ENCODE measurements around the gene ARRB2. TPM values are rescaled to one million over a fixed set of nuclear protein-coding genes. Genes with fewer than 3 reads are reported as not detected.
A peak's percentile ranks its signal among the peaks of the same experiment; 100 is the strongest.
"Not testable (repeated sequence)": the region's sequence is repeated elsewhere in the genome, so short reads cannot be mapped to it uniquely, and the experiment has no call there.

Gene ARRB2
- total RNA-seq, 2 experiments from 2014 or later: 372 to 378 TPM

DNA sequence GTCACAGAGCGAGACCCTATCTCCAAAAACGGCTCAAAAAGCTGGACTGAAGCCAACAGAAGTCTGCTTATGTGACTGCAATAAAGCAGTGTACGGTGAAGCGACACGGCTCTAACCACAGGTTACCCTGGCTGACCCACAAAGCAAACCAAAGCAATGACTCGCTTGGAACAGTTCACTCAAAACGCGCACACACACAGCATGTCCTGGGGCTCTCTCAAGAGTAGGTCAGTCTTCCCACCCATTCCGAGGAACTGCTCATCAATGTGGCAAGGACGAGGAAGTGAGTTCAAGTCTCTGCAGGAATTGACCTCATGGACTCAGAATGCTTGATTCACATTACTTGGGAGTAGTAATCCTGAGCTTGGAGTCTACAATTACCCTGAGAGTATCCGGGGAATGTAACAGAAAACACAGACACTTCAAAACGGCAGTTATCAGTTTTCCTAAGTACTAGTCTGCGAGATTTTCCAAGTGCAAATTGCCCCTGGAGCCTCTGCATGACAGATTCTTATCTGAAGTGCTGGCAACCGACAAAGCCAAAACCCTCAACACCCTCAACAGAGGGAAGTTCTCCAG is 31.9 kb upstream of the ARRB2 start:
- ChIA-PET CTCF (no interaction called here), POLR2A (interaction anchor here (0.9 kb wide), 1 partner anchor 12 kb away, joined by 3 read pairs; no protein-coding TSS in a partner anchor)
- peak; percentile 34 for DNase-seq
- Mint-ChIP-seq H3K4me3 (no peak overlapping the region), H3K36me3 (ENCODE audit: low read depth) (peaks cover 67% of the 10 kb centered on the region), H3K27me3 (no peaks in the 10 kb centered on the region), H3K4me1 (peaks cover 20% of the 10 kb centered on the region), H3K27ac (no peak overlapping the region), H3K9me3 (no peaks in the 10 kb centered on the region)

DNA sequence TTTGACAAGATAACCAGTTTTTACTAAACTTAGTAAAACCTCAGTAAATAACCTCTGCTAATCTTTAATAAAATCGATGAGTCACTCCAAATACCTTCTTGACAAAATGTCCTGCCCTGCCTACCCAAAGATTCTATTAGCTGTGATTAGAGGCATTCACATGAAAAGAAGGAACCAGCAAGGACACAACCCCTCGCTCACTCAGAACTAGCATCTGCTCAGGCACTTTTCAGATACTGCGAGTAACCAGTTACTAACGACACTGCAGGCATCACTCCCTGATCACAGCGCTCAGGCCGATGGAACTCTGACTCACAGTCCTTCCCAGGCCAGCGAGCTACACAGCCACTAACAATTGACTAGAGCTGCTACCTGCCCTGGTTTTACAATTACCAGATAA is 30.8 kb upstream of the ARRB2 start:
- Mint-ChIP-seq H3K36me3 (ENCODE audit: low read depth) (peaks cover 70% of the 10 kb centered on the region), H3K9me3 (no peaks in the 10 kb centered on the region), H3K4me1 (peaks cover 20% of the 10 kb centered on the region), H3K4me3 (no peak overlapping the region), H3K27ac (peak overlapping the region; percentile 6), H3K27me3 (no peaks in the 10 kb centered on the region)
- ChIA-PET CTCF (interaction anchor here (0.8 kb wide), 1 partner anchor 30 kb away, joined by 4 read pairs; the partner anchor contains the start of gene ARRB2), POLR2A (no interaction called here)
- DNase-seq: no peak

GRCh38 chr17:4683739-4684138 is 26.7 kb upstream of the ARRB2 start:
- H3K4me3 Mint-ChIP-seq, CTCF ChIA-PET, POLR2A ChIA-PET, H3K27me3 Mint-ChIP-seq, H3K27ac Mint-ChIP-seq, H3K9me3 Mint-ChIP-seq, DNase-seq: not testable (repeated sequence)
- Mint-ChIP-seq H3K4me1 (peaks cover 15% of the 10 kb centered on the region), H3K36me3 (ENCODE audit: low read depth) (peaks cover 66% of the 10 kb centered on the region)

GRCh38 chr17:4689872-4690271 is 20.6 kb upstream of the ARRB2 start:
- DNase-seq, POLR2A ChIA-PET, H3K27ac Mint-ChIP-seq, CTCF ChIA-PET, H3K4me3 Mint-ChIP-seq, H3K27me3 Mint-ChIP-seq, H3K9me3 Mint-ChIP-seq: not testable (repeated sequence)
- Mint-ChIP-seq H3K36me3 (ENCODE audit: low read depth) (peaks cover 72% of the 10 kb centered on the region), H3K4me1 (peaks cover 13% of the 10 kb centered on the region)

DNA sequence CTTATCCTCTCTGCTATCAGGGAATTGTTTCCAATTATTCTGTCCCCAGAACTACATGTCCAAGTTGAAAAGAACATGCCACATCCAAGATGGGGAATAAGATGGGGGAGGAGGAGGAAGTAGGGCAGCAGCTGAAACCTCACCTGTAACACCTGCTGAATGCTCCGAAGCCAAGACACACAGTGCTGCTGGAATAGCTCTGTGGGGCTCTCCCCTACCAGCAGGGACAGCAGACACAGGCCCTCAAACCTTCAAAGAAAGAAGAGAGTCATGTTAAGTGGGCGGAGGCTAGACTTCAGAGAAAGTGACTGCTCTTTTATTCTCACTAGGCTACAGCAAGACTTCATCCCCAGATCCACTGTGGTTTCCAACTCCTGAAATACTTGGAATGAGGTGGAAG is 19.7 kb upstream of the ARRB2 start:
- Mint-ChIP-seq H3K36me3 (ENCODE audit: low read depth) (peaks cover 67% of the 10 kb centered on the region), H3K27ac (no peak overlapping the region), H3K4me3 (no peak overlapping the region), H3K4me1 (peaks cover 18% of the 10 kb centered on the region), H3K27me3 (no peaks in the 10 kb centered on the region), H3K9me3 (no peaks in the 10 kb centered on the region)
- no peak for DNase-seq
- CTCF ChIA-PET: no interaction called here
- POLR2A ChIA-PET: interaction anchor here (1.3 kb wide), 1 partner anchor 12 kb away, joined by 5 read pairs; no protein-coding TSS in a partner anchor

GRCh38 chr17:4691686-4692085 is 18.7 kb upstream of the ARRB2 start:
- H3K27ac Mint-ChIP-seq: no peak overlapping the region
- H3K27me3 Mint-ChIP-seq: no peaks in the 10 kb centered on the region
- H3K4me1 Mint-ChIP-seq: peaks cover 25% of the 10 kb centered on the region
- ChIA-PET CTCF (no interaction called here), POLR2A (interaction anchor here (1.3 kb wide), 1 partner anchor 11 kb away, joined by 5 read pairs; no protein-coding TSS in a partner anchor)
- H3K9me3 Mint-ChIP-seq: no peaks in the 10 kb centered on the region
- no peak for DNase-seq
- H3K4me3 Mint-ChIP-seq: no peak overlapping the region
- peaks cover 66% of the 10 kb centered on the region for H3K36me3 Mint-ChIP-seq (ENCODE audit: low read depth)

GRCh38 chr17:4693416-4693815 is 17.0 kb upstream of the ARRB2 start:
- H3K27me3 Mint-ChIP-seq: no peaks in the 10 kb centered on the region
- CTCF ChIA-PET: no interaction called here
- no peaks in the 10 kb centered on the region for H3K9me3 Mint-ChIP-seq
- H3K4me3 Mint-ChIP-seq: no peak overlapping the region
- no peak for DNase-seq
- peaks cover 55% of the 10 kb centered on the region for H3K36me3 Mint-ChIP-seq (ENCODE audit: low read depth)
- POLR2A ChIA-PET: no interaction called here
- H3K27ac Mint-ChIP-seq: no peak overlapping the region
- peaks cover 32% of the 10 kb centered on the region for H3K4me1 Mint-ChIP-seq

DNA sequence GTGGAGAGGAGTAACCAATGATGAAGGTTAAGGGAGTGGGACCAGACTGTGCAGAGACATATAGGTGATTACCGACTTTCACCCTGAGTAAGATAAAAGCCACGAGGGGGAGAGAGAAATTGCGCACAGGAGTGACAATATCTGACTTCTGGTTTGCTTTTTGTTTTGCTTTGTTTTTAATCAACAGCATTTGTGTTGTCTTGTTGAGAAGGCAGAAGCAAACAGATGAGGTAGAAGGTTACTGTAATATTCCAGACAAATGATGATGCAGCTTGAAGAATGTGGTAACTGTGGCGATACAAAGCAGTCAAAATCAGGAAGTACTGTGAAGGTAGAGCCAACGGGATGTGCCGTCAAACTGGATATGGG is 14.0 kb upstream of the ARRB2 start:
- peak; percentile 46 for DNase-seq
- H3K4me3 Mint-ChIP-seq: peak overlapping the region; percentile 67
- no peaks in the 10 kb centered on the region for H3K9me3 Mint-ChIP-seq
- peak overlapping the region; percentile 96 for H3K27ac Mint-ChIP-seq
- POLR2A ChIA-PET: interaction anchor here (0.8 to 3.2 kb wide), 4 partner anchors 8 to 134 kb away, joined by 3 to 13 read pairs (median 4); partner anchors contain the start of gene ARRB2
- H3K27me3 Mint-ChIP-seq: no peaks in the 10 kb centered on the region
- CTCF ChIA-PET: interaction anchor here (1.4 kb wide), 1 partner anchor 14 kb away, joined by 3 read pairs; the partner anchor contains the start of gene ARRB2
- peaks cover 37% of the 10 kb centered on the region for H3K4me1 Mint-ChIP-seq
- H3K36me3 Mint-ChIP-seq (ENCODE audit: low read depth): peaks cover 27% of the 10 kb centered on the region

DNA sequence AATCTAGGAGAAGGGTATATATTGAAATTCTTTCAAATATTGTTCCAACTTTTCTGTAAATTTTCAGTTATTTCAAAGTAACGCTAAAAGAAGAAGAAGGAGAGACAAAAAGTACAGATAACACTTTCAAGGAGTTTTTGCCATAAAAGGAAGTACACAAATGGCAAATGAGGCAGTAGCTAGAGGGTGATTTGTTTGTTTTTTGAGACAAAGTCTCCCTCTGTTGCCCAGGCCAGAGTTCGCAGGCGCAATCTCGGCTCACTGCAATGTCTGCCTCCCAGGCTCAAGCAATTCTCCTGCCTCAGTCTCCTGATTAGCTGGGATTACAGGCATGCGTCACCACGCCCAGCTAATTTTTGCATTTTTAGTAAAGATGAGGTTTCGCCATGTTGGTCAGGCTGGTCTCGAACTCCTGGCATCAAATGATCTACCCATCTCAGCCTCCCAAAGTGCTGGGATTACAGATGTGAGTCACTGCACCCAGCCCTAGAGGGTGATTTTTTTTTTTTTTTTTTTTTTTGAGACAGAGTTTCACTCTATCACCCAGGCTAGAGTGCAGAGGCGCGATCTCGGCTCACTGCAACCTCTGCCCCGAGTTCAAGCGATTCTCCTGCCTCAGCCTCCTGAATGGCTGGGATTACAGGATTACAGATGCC is 10.9 kb upstream of the ARRB2 start:
- not testable (repeated sequence) for DNase-seq; H3K27me3 Mint-ChIP-seq; H3K4me3 Mint-ChIP-seq; H3K36me3 Mint-ChIP-seq (ENCODE audit: low read depth); H3K9me3 Mint-ChIP-seq; H3K27ac Mint-ChIP-seq
- CTCF ChIA-PET: interaction anchor here (0.6 kb wide), 1 partner anchor 184 kb away, joined by 5 read pairs; no protein-coding TSS in a partner anchor
- POLR2A ChIA-PET: interaction anchor here (1.0 kb wide), 1 partner anchor 11 kb away, joined by 4 read pairs; the partner anchor contains the start of gene ARRB2
- peaks cover 55% of the 10 kb centered on the region for H3K4me1 Mint-ChIP-seq

GRCh38 chr17:4701116-4701515 is 9.3 kb upstream of the ARRB2 start:
- peak overlapping the region; percentile 13 for H3K27ac Mint-ChIP-seq
- no peaks in the 10 kb centered on the region for H3K27me3 Mint-ChIP-seq
- ChIA-PET POLR2A (interaction anchor here (0.6 to 4.6 kb wide), 2 partner anchors 13 to 89 kb away, joined by 4 to 21 read pairs; no protein-coding TSS in a partner anchor), CTCF (interaction anchor here (0.5 to 1.8 kb wide), 5 partner anchors 9 to 261 kb away, joined by 3 to 8 read pairs (median 4); partner anchors contain the start of gene ARRB2)
- peaks cover 60% of the 10 kb centered on the region for H3K4me1 Mint-ChIP-seq
- no peaks in the 10 kb centered on the region for H3K9me3 Mint-ChIP-seq
- no peak for DNase-seq
- no peak overlapping the region for H3K4me3 Mint-ChIP-seq
- H3K36me3 Mint-ChIP-seq (ENCODE audit: low read depth): peaks cover 12% of the 10 kb centered on the region

GRCh38 chr17:4703330-4703691 is 7.1 kb upstream of the ARRB2 start:
- H3K36me3 Mint-ChIP-seq (ENCODE audit: low read depth): peaks cover 14% of the 10 kb centered on the region
- DNase-seq: no peak
- H3K27ac Mint-ChIP-seq: peak overlapping the region; percentile 87
- no peaks in the 10 kb centered on the region for H3K27me3 Mint-ChIP-seq
- POLR2A ChIA-PET: interaction anchor here (0.8 to 4.6 kb wide), 13 partner anchors 8 to 337 kb away, joined by 3 to 21 read pairs (median 5); partner anchors contain the start of genes C17orf107, MYBBP1A, PLD2 and RNF167
- peaks cover 61% of the 10 kb centered on the region for H3K4me1 Mint-ChIP-seq
- CTCF ChIA-PET: interaction anchor here (1.2 kb wide), 1 partner anchor 87 kb away, joined by 3 read pairs; no protein-coding TSS in a partner anchor
- peak overlapping the region; percentile 75 for H3K4me3 Mint-ChIP-seq
- H3K9me3 Mint-ChIP-seq: peaks cover 2% of the 10 kb centered on the region

DNA sequence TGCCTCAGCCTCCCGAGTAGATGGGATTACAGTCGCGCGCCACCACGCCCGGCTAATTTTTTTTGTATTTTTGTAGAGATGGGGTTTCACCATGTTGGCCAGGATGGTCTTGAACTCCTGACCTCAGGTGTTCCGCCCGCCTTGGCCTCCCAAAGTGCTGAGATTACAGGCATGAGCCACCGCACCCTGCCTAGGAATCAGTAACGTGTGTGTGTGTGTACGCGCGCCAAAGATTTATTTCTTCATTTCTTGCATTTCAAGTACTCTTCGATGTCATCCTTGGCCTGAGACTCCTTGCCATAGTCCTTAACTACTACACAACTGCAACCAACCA is 5.9 kb upstream of the ARRB2 start:
- DNase-seq, CTCF ChIA-PET: not testable (repeated sequence)
- peak overlapping the region; percentile 87 for H3K27ac Mint-ChIP-seq

GRCh38 chr17:4704991-4705390 is 5.4 kb upstream of the ARRB2 start:
- ChIA-PET CTCF (no interaction called here), POLR2A (interaction anchor here (0.6 to 4.6 kb wide), 5 partner anchors 9 to 781 kb away, joined by 3 to 21 read pairs (median 3); partner anchors contain the start of genes DERL2, MIS12, RNF167 and SLC25A11)
- peaks cover 14% of the 10 kb centered on the region for H3K36me3 Mint-ChIP-seq (ENCODE audit: low read depth)
- H3K4me3 Mint-ChIP-seq: peak overlapping the region; percentile 75
- H3K4me1 Mint-ChIP-seq: peaks cover 70% of the 10 kb centered on the region
- H3K27ac Mint-ChIP-seq: peak overlapping the region; percentile 87
- no peak for DNase-seq
- peaks cover 4% of the 10 kb centered on the region for H3K9me3 Mint-ChIP-seq
- H3K27me3 Mint-ChIP-seq: no peaks in the 10 kb centered on the region

More for the DNA sequence above, 5.9 kb upstream of the ARRB2 start:
- Mint-ChIP-seq H3K36me3 (ENCODE audit: low read depth) (peaks cover 14% of the 10 kb centered on the region), H3K4me1 (peaks cover 66% of the 10 kb centered on the region), H3K4me3 (peak overlapping the region; percentile 75)
- POLR2A ChIA-PET: interaction anchor here (0.6 to 4.6 kb wide), 6 partner anchors 8 to 781 kb away, joined by 3 to 21 read pairs (median 3); partner anchors contain the start of genes DERL2, MIS12, RNF167 and SLC25A11
- not testable (repeated sequence) for H3K27me3 Mint-ChIP-seq, H3K9me3 Mint-ChIP-seq

Measured in activated CD4-positive, alpha-beta memory T cell treated with anti-CD3 and anti-CD28 coated beads, Interleukin-2, amount 10 ng/mL, durations not matched to agents 7 days and 5 days (primary cell).